GM12891 (cell line): ENCODE data around the gene NFATC2.
"Not testable (repeated sequence)": the region's sequence is repeated elsewhere in the genome, so short reads cannot be mapped to it uniquely, and the experiment has no call there.

Source experiments
- DNase-seq: peaks from one replicate; pipeline ENCODE4 v3.0.0; 2011; ENCODE audit warnings: low spot score; ENCODE audit not compliant: insufficient read length
- FAIRE-seq: peaks from 2 replicates; lab custom pipeline; 2011; peaks lifted over from hg19 to GRCh38; lab: Jason Lieb, UNC
- PAX5 ChIP-seq: IDR thresholded peaks from 2 replicates; pipeline ENCODE4 v1.6.1; 2011; ENCODE audit warnings: low read length, moderate library complexity, mild to moderate bottlenecking; ENCODE audit not compliant: insufficient read depth, severe bottlenecking
- POLR2A ChIP-seq: IDR thresholded peaks from 2 replicates; pipeline ENCODE4 v1.6.1; 2011; ENCODE audit warnings: low read depth, low read length, control low read depth
- POLR2AphosphoS5 ChIP-seq: IDR thresholded peaks from 2 replicates; pipeline ENCODE4 v1.6.1; 2011; ENCODE audit warnings: low read depth, low read length, control low read depth
- POU2F2 ChIP-seq: IDR thresholded peaks from 2 replicates; pipeline ENCODE4 v1.6.1; 2011; ENCODE audit warnings: low read depth, mild to moderate bottlenecking, control low read depth, low read length, moderate library complexity
- SPI1 ChIP-seq: IDR thresholded peaks from 2 replicates; pipeline ENCODE4 v1.6.1; 2011; ENCODE audit warnings: low read depth, low read length, control low read depth
- TAF1 ChIP-seq: IDR thresholded peaks from 2 replicates; pipeline ENCODE4 v1.6.1; 2011; ENCODE audit warnings: low read depth, low read length, control low read depth

The NFATC2 gene

GRCh38 chr20:51347831-51348230 lies 194.7 kb downstream of the NFATC2 start:
- FAIRE-seq (no peak), DNase-seq (no peak)
- TF ChIP-seq POU2F2 (no peak), POLR2A (no peak), SPI1 (no peak), POLR2AphosphoS5 (no peak), TAF1 (no peak), PAX5 (no peak)

GRCh38 chr20:51346686-51347485 lies 195.6 kb downstream of the NFATC2 start:
- DNase-seq (no peak), FAIRE-seq (no peak)
- TF ChIP-seq PAX5: no peak
- TF ChIP-seq POLR2AphosphoS5: no peak
- TF ChIP-seq TAF1: no peak
- TF ChIP-seq POU2F2: no peak
- no peak for TF ChIP-seq POLR2A
- TF ChIP-seq SPI1: no peak

- no peak for FAIRE-seq
- no peak for DNase-seq
- TF ChIP-seq POLR2A (no peak), POLR2AphosphoS5 (no peak), PAX5 (no peak), SPI1 (no peak), POU2F2 (no peak), TAF1 (no peak)
These were observed 196.9 kb downstream of the NFATC2 start for GRCh38 chr20:51345601-51346101.

- not testable (repeated sequence) for DNase-seq, FAIRE-seq
These were observed 198.7 kb downstream of the NFATC2 start for GRCh38 chr20:51343802-51344201.

- FAIRE-seq (no peak), DNase-seq (no peak)
- TF ChIP-seq POLR2A: no peak
- no peak for TF ChIP-seq TAF1
- TF ChIP-seq POU2F2: no peak
- TF ChIP-seq POLR2AphosphoS5: no peak
- no peak for TF ChIP-seq SPI1
- TF ChIP-seq PAX5: no peak
These were observed 199.8 kb downstream of the NFATC2 start for GRCh38 chr20:51342510-51343236.

- TF ChIP-seq PAX5: no peak
- TF ChIP-seq POLR2A: no peak
- no peak for TF ChIP-seq TAF1
- no peak for TF ChIP-seq POLR2AphosphoS5
- TF ChIP-seq SPI1: no peak
- no peak for TF ChIP-seq POU2F2
- DNase-seq (no peak), FAIRE-seq (no peak)
These were observed 200.9 kb downstream of the NFATC2 start for GRCh38 chr20:51341581-51341980.

- TF ChIP-seq PAX5 (no peak), POLR2AphosphoS5 (no peak), POU2F2 (no peak), TAF1 (no peak), SPI1 (no peak), POLR2A (no peak)
- DNase-seq: no peak
- no peak for FAIRE-seq
These were observed 202.1 kb downstream of the NFATC2 start for GRCh38 chr20:51340451-51340840.

GRCh38 chr20:51339721-51340450 lies 202.6 kb downstream of the NFATC2 start:
- DNase-seq (no peak), FAIRE-seq (no peak)
- TF ChIP-seq POLR2AphosphoS5 (no peak), POLR2A (no peak), PAX5 (no peak), POU2F2 (no peak), TAF1 (no peak), SPI1 (no peak)

GRCh38 chr20:51338692-51339440 lies 203.7 kb downstream of the NFATC2 start:
- DNase-seq: no peak
- no peak for TF ChIP-seq TAF1
- TF ChIP-seq PAX5: no peak
- TF ChIP-seq POLR2A: no peak
- no peak for TF ChIP-seq SPI1
- no peak for TF ChIP-seq POLR2AphosphoS5
- no peak for TF ChIP-seq POU2F2
- FAIRE-seq: no peak
